DOHH2 (cell line): ENCODE results near the gene HOGA1.

Experiments used
- EZH2phosphoT487 ChIP-seq: fragments of 200-600 bp; sonication (generic); IDR thresholded peaks from 2 replicates; pipeline ENCODE4 v1.6.1; 2017; ENCODE audit warnings: borderline replicate concordance, mild to moderate bottlenecking, antibody characterized with exemption, low read length, moderate library complexity, mixed read lengths
- TF ChIP-seq, protein P1 (sequence below): fragments of 200-600 bp; sonication (generic); IDR thresholded peaks from one replicate; pipeline ENCODE4 v1.5.1; 2014; ENCODE audit warnings: antibody characterized with exemption, mild to moderate bottlenecking, low read depth, low read length; ENCODE audit not compliant: poor library complexity, severe bottlenecking

DNA sequence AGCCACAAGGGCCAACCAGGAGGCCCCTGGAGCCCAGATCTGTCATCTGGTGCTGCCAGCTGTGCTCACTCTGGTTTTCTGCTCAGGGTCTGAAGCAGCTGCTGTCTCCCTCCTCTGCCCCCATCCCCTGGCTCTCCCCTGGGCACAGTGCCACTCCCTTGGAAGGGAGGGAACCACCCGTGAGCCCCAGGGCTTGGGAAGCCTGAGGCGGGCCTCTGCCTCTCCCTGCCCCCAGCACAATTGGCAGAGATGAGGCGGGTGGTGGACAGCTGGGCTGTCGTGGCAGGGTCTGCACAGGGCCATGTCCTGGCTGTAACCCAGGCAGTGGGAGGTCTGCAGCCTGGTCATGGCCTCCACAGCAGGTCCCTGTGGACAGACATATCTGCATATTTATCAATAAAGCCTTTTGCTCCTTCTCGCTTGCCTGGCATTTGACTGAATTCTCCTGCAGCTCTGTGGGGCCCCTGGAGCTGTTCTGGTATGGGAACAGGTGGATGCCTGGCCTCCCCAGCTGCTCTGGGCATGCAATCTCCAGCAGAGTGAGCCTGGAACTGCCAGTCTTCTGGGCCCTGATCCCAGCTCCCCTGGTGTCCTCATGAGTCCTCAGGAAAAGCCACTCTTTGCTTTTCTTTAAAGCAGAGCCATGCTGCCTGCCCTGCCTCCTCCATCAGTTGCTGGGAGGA is 13.3 kb upstream of the HOGA1 start:
- TF ChIP-seq, protein P1, sequence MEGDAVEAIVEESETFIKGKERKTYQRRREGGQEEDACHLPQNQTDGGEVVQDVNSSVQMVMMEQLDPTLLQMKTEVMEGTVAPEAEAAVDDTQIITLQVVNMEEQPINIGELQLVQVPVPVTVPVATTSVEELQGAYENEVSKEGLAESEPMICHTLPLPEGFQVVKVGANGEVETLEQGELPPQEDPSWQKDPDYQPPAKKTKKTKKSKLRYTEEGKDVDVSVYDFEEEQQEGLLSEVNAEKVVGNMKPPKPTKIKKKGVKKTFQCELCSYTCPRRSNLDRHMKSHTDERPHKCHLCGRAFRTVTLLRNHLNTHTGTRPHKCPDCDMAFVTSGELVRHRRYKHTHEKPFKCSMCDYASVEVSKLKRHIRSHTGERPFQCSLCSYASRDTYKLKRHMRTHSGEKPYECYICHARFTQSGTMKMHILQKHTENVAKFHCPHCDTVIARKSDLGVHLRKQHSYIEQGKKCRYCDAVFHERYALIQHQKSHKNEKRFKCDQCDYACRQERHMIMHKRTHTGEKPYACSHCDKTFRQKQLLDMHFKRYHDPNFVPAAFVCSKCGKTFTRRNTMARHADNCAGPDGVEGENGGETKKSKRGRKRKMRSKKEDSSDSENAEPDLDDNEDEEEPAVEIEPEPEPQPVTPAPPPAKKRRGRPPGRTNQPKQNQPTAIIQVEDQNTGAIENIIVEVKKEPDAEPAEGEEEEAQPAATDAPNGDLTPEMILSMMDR: no peak
- TF ChIP-seq EZH2phosphoT487: no peak
